Endothelial cell of umbilical vein (primary cell): Measurements from ENCODE around the gene CTNND2.

Experiments
- EZH2 ChIP-seq: IDR thresholded peaks from 2 replicates; pipeline ENCODE4 v1.6.1; 2012; ENCODE audit warnings: borderline replicate concordance, low read depth, mild to moderate bottlenecking, moderate library complexity, low read length, inconsistent platforms; ENCODE audit not compliant: severe bottlenecking
- FOS ChIP-seq: IDR thresholded peaks from 2 replicates; pipeline ENCODE4 v1.6.1; 2011; ENCODE audit warnings: mild to moderate bottlenecking, low read length, moderate library complexity, borderline replicate concordance; ENCODE audit not compliant: insufficient read depth
- JUN ChIP-seq: IDR thresholded peaks from 2 replicates; pipeline ENCODE4 v1.6.1; 2011; ENCODE audit warnings: borderline replicate concordance, low read depth; ENCODE audit not compliant: insufficient read length, insufficient read depth
- MAX ChIP-seq: IDR thresholded peaks from 2 replicates; pipeline ENCODE4 v1.6.1; 2011; ENCODE audit not compliant: insufficient read depth, insufficient read length
- POLR2A ChIP-seq: IDR thresholded peaks from 2 replicates; pipeline ENCODE4 v1.6.1; 2012; ENCODE audit warnings: low read depth, mild to moderate bottlenecking, control low read depth, low read length
- POLR2AphosphoS5 ChIP-seq: IDR thresholded peaks from 2 replicates; pipeline ENCODE4 v1.6.1; 2012; ENCODE audit warnings: low read depth, mild to moderate bottlenecking, control low read depth, low read length, moderate library complexity; ENCODE audit not compliant: insufficient read depth
- TF ChIP-seq, protein P1 (sequence below), 2 donors: IDR thresholded peaks; 1 replicate in 1 of 2; 2 replicates in 1 of 2; pipeline ENCODE4 v1.5.1; 2011; ENCODE audit warnings: low read length in 2 of 2, mild to moderate bottlenecking in 2 of 2, moderate library complexity in 2 of 2, control low read depth in 1 of 2, inconsistent platforms in 1 of 2, low read depth in 1 of 2; ENCODE audit not compliant: insufficient read depth in 1 of 2; ENCODE audit errors: extremely low read depth in 1 of 2

GRCh38 chr5:11888221-11888620 lies 16.0 kb downstream of the CTNND2 start:
- no peak for TF ChIP-seq MAX
- TF ChIP-seq, protein P1, sequence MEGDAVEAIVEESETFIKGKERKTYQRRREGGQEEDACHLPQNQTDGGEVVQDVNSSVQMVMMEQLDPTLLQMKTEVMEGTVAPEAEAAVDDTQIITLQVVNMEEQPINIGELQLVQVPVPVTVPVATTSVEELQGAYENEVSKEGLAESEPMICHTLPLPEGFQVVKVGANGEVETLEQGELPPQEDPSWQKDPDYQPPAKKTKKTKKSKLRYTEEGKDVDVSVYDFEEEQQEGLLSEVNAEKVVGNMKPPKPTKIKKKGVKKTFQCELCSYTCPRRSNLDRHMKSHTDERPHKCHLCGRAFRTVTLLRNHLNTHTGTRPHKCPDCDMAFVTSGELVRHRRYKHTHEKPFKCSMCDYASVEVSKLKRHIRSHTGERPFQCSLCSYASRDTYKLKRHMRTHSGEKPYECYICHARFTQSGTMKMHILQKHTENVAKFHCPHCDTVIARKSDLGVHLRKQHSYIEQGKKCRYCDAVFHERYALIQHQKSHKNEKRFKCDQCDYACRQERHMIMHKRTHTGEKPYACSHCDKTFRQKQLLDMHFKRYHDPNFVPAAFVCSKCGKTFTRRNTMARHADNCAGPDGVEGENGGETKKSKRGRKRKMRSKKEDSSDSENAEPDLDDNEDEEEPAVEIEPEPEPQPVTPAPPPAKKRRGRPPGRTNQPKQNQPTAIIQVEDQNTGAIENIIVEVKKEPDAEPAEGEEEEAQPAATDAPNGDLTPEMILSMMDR (IDR thresholded peaks at IDR 0.05; ENCODE audit: extremely low read depth in 1 of 2, insufficient read depth in 1 of 2, low read depth in 1 of 2, low read length in 2 of 2), result no peak
- no peak for TF ChIP-seq POLR2A
- no peak for TF ChIP-seq EZH2
- no peak for TF ChIP-seq POLR2AphosphoS5
- no peak for TF ChIP-seq FOS
- no peak for TF ChIP-seq JUN
